H9 (cell line): ENCODE data around the gene HS2ST1. TPM values are rescaled to one million over a fixed set of nuclear protein-coding genes. Genes with fewer than 3 reads are reported as not detected.
A peak's percentile ranks its signal among the peaks of the same experiment; 100 is the strongest.

Experiments used
- DNase-seq: peaks from one replicate; pipeline ENCODE4 v3.0.0-alpha.2; 2017
- H2AFZ ChIP-seq: one replicate; pipeline ENCODE4 v1.6.1; 2013; ENCODE audit warnings: mild to moderate bottlenecking, low read length, control low read depth, moderate library complexity
- H2AK5ac ChIP-seq: 2 replicates; pipeline ENCODE4 v1.6.1; 2013; ENCODE audit warnings: low read length, control low read depth, mixed read lengths; ENCODE audit not compliant: insufficient read length
- H2BK120ac ChIP-seq: one replicate; pipeline ENCODE4 v1.6.1; 2013; ENCODE audit warnings: low read depth, mild to moderate bottlenecking, low read length, control low read depth, inconsistent platforms; ENCODE audit not compliant: poor library complexity, severe bottlenecking
- H2BK12ac ChIP-seq: 2 replicates; pipeline ENCODE4 v1.6.1; 2013; ENCODE audit warnings: low read length, control low read depth, mixed read lengths, low read depth; ENCODE audit not compliant: insufficient read length
- H2BK15ac ChIP-seq: 2 replicates; pipeline ENCODE4 v1.6.1; 2013; ENCODE audit warnings: low read depth, low read length, control low read depth
- H2BK20ac ChIP-seq: one replicate; pipeline ENCODE4 v1.6.1; 2013; ENCODE audit warnings: low read depth, mild to moderate bottlenecking, low read length, control low read depth, inconsistent platforms; ENCODE audit not compliant: poor library complexity, severe bottlenecking
- H2BK5ac ChIP-seq: 2 replicates; pipeline ENCODE4 v1.6.1; 2013; ENCODE audit warnings: low read length, control low read depth, mixed read lengths; ENCODE audit not compliant: insufficient read length
- H3K14ac ChIP-seq: 2 replicates; pipeline ENCODE4 v1.6.1; 2013; ENCODE audit warnings: low read length, control low read depth; ENCODE audit not compliant: insufficient read depth
- H3K18ac ChIP-seq: 2 replicates; pipeline ENCODE4 v1.6.1; 2013; ENCODE audit warnings: low read depth, mild to moderate bottlenecking, mixed read lengths, low read length, control low read depth; ENCODE audit not compliant: insufficient read length
- H3K23ac ChIP-seq: 2 replicates; pipeline ENCODE4 v1.6.1; 2013; ENCODE audit warnings: low read length, control low read depth, mixed read lengths, low read depth; ENCODE audit not compliant: insufficient read length
- H3K23me2 ChIP-seq: 2 replicates; pipeline ENCODE4 v1.6.1; 2013; ENCODE audit warnings: low read depth, mild to moderate bottlenecking, mixed read lengths, low read length, control low read depth; ENCODE audit not compliant: insufficient read length, poor library complexity, severe bottlenecking
- H3K27ac ChIP-seq: 2 replicates; pipeline ENCODE4 v1.5.1; 2013; ENCODE audit warnings: low read length, control low read depth, mixed read lengths, low read depth; ENCODE audit not compliant: insufficient read length
- H3K27me3 ChIP-seq: 2 replicates; pipeline ENCODE4 v1.6.1; 2013; ENCODE audit warnings: low read length, control low read depth, inconsistent platforms; ENCODE audit not compliant: insufficient read depth
- H3K4ac ChIP-seq: 2 replicates; pipeline ENCODE4 v1.6.1; 2013; ENCODE audit warnings: low read depth, mild to moderate bottlenecking, control low read depth, inconsistent platforms, low read length, moderate library complexity
- H3K4me1 ChIP-seq: 2 replicates; pipeline ENCODE4 v1.6.1; 2013; ENCODE audit warnings: low read length, control low read depth, inconsistent platforms; ENCODE audit not compliant: insufficient read depth
- H3K4me2 ChIP-seq: 2 replicates; pipeline ENCODE4 v1.6.1; 2013; ENCODE audit warnings: low read length, control low read depth, mixed read lengths; ENCODE audit not compliant: insufficient read length, insufficient read depth
- H3K56ac ChIP-seq: 2 replicates; pipeline ENCODE4 v1.6.1; 2013; ENCODE audit warnings: low read depth, mild to moderate bottlenecking, mixed read lengths, low read length, control low read depth; ENCODE audit not compliant: insufficient read length
- H3K79me1 ChIP-seq: 2 replicates; pipeline ENCODE4 v1.6.1; 2013; ENCODE audit warnings: low read depth, mild to moderate bottlenecking, moderate library complexity, low read length, control low read depth, inconsistent platforms; ENCODE audit not compliant: insufficient read depth, poor library complexity, severe bottlenecking
- H3K79me2 ChIP-seq: 2 replicates; pipeline ENCODE4 v1.6.1; 2013; ENCODE audit warnings: low read length, control low read depth, inconsistent platforms; ENCODE audit not compliant: insufficient read depth
- H3K9ac ChIP-seq: 2 replicates; pipeline ENCODE4 v1.6.1; 2013; ENCODE audit warnings: low read length, control low read depth, mixed read lengths; ENCODE audit not compliant: insufficient read length; ENCODE audit errors: extremely low read depth
- H3K9me3 ChIP-seq: one replicate; pipeline ENCODE4 v1.6.1; 2013; ENCODE audit warnings: low read depth, low read length, inconsistent platforms; ENCODE audit not compliant: control insufficient read depth
- H3T11ph ChIP-seq: one replicate; pipeline ENCODE4 v1.6.1; 2013; ENCODE audit warnings: mild to moderate bottlenecking, low read length, control low read depth, inconsistent platforms
- H4K20me1 ChIP-seq: one replicate; pipeline ENCODE4 v1.6.1; 2013; ENCODE audit not compliant: control insufficient read depth, insufficient read length, insufficient read depth
- H4K5ac ChIP-seq: 2 replicates; pipeline ENCODE4 v1.6.1; 2013; ENCODE audit warnings: low read depth, mild to moderate bottlenecking, mixed read lengths, low read length, control low read depth; ENCODE audit not compliant: insufficient read length
- H4K8ac ChIP-seq: replicated peaks from 2 replicates; pipeline ENCODE4 v1.6.1; 2013; ENCODE audit warnings: low read length, control low read depth, mixed read lengths, low read depth; ENCODE audit not compliant: insufficient read length
- H4K91ac ChIP-seq: 2 replicates; pipeline ENCODE4 v1.6.1; 2013; ENCODE audit warnings: low read depth, mild to moderate bottlenecking, moderate library complexity, mixed read lengths, low read length, control low read depth; ENCODE audit not compliant: insufficient read length
- H3K27ac Mint-ChIP-seq, 3 experiments: 2 replicates in 2 of 3; 3 replicates in 1 of 3; pipeline ENCODE4 v1.8.0; 2020 to 2021; ENCODE audit warnings: mixed read lengths in 3 of 3, mild to moderate bottlenecking in 1 of 3, moderate library complexity in 1 of 3
- H3K27me3 Mint-ChIP-seq: 2 replicates; pipeline ENCODE4 v1.8.0; 2021; ENCODE audit warnings: low read depth, mild to moderate bottlenecking, moderate library complexity, mixed read lengths
- H3K36me3 Mint-ChIP-seq, 3 experiments: 2 replicates in 2 of 3; 3 replicates in 1 of 3; pipeline ENCODE4 v1.8.0; 2020 to 2021; ENCODE audit warnings: low read depth in 3 of 3, mixed read lengths in 3 of 3; ENCODE audit not compliant: insufficient read depth in 1 of 3
- H3K4me1 Mint-ChIP-seq, 2 experiments: 2 replicates each; pipeline ENCODE4 v1.8.0; 2020; ENCODE audit warnings: mixed read lengths in 2 of 2
- H3K4me3 Mint-ChIP-seq, 2 experiments: 2 replicates in 1 of 2; 3 replicates in 1 of 2; pipeline ENCODE4 v1.8.0; 2020 to 2021; ENCODE audit warnings: mild to moderate bottlenecking in 2 of 2, mixed read lengths in 2 of 2, moderate library complexity in 1 of 2
- H3K9me3 Mint-ChIP-seq, 2 experiments: 2 replicates in 1 of 2; 3 replicates in 1 of 2; pipeline ENCODE4 v1.8.0; 2020; ENCODE audit warnings: mild to moderate bottlenecking in 2 of 2, mixed read lengths in 2 of 2, moderate library complexity in 1 of 2
- WGBS: extraction: QIAGEN DNeasy Blood & Tissue Kit; methylation state at CpG from one replicate; pipeline ENCODE4 v1.1.7; 2013; ENCODE audit warnings: missing lambda C conversion rate, low lambda C conversion rate, mixed read lengths; ENCODE audit not compliant: insufficient read length; ENCODE audit errors: extremely low coverage; 5-methylcytosine and 5-hydroxymethylcytosine counted together
- total RNA-seq: library from RNA; stranded (reverse); gene quantifications from 2 replicates; pipeline ENCODE4 v1.2.1, GENCODE V29; 2021
- TF ChIP-seq, protein P1 (sequence below): fragments of 200-600 bp; sonication (generic); conservative IDR thresholded peaks from 3 replicates; pipeline ENCODE4 v1.8.0; 2021; ENCODE audit warnings: antibody characterized with exemption, mild to moderate bottlenecking

Gene HS2ST1
- total RNA-seq, 1 experiment from 2014 or later: 20.1 TPM

DNA sequence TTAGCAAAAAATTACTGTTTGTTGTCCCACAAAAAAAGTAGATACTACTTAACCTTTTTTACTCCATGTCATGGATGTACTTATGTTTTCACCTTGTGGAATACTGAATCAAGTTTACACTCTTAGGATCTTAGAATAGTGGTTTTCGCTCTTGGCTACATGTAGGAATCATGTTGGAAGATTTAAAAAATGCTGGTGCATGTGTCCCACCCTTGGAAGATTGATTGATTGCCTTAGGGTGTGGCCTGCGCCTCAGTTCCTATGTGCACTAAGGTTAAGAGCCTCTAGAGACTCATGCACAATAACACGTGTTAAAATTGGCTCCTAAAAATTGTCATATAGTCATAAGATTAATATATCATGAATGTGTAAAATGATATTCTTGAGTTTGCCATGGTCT, 25.0 kb downstream of the HS2ST1 start:
- Histone ChIP-seq H3K18ac (no peak overlapping the region), H3K56ac (no peak overlapping the region), H3K27me3 (no peaks in the 10 kb centered on the region), H2BK120ac (no peak overlapping the region), H2AFZ (no peak overlapping the region), H3K23ac (no peak overlapping the region), H3K79me2 (peaks cover 11% of the 10 kb centered on the region; the same call in 1 of the 2 replicates), H3K4ac (no peak overlapping the region), H4K91ac (no peak overlapping the region), H3K14ac (no peak overlapping the region), H4K8ac (no peak overlapping the region), H3K79me1 (peaks cover 3% of the 10 kb centered on the region), H3K9me3 (no peaks in the 10 kb centered on the region), H2AK5ac (no peak overlapping the region), H3T11ph (no peak overlapping the region), H4K20me1 (no peaks in the 10 kb centered on the region), H2BK15ac (no peak overlapping the region), H2BK12ac (no peak overlapping the region), H2BK20ac (no peak overlapping the region), H3K4me1 (no peaks in the 10 kb centered on the region), H3K4me2 (no peak overlapping the region), H2BK5ac (no peak overlapping the region), H4K5ac (no peak overlapping the region), H3K23me2 (no peaks in the 10 kb centered on the region), H3K27ac (no peak overlapping the region), H3K9ac (no peak overlapping the region)
- no CpG with 5 or more reads among the region's 3 CpGs for WGBS
- Mint-ChIP-seq H3K9me3 (no peaks in the 10 kb centered on the region), H3K4me3 (no peak overlapping the region), H3K36me3 (no peaks in the 10 kb centered on the region), H3K4me1 (peaks cover 25 to 26% of the 10 kb centered on the region in 2 experiments), H3K27ac (peak overlapping the region in 2 of 3 experiments; percentile 34 to 66; a peak in 5 of 7 replicates), H3K27me3 (no peaks in the 10 kb centered on the region)
- TF ChIP-seq, protein P1, sequence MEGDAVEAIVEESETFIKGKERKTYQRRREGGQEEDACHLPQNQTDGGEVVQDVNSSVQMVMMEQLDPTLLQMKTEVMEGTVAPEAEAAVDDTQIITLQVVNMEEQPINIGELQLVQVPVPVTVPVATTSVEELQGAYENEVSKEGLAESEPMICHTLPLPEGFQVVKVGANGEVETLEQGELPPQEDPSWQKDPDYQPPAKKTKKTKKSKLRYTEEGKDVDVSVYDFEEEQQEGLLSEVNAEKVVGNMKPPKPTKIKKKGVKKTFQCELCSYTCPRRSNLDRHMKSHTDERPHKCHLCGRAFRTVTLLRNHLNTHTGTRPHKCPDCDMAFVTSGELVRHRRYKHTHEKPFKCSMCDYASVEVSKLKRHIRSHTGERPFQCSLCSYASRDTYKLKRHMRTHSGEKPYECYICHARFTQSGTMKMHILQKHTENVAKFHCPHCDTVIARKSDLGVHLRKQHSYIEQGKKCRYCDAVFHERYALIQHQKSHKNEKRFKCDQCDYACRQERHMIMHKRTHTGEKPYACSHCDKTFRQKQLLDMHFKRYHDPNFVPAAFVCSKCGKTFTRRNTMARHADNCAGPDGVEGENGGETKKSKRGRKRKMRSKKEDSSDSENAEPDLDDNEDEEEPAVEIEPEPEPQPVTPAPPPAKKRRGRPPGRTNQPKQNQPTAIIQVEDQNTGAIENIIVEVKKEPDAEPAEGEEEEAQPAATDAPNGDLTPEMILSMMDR: no peak
- no peak for DNase-seq
